Lower leg skin (tissue), 3 donors: ENCODE data around the gene SPDYE1.
"Not testable (repeated sequence)": the region's sequence is repeated elsewhere in the genome, so short reads cannot be mapped to it uniquely, and the experiment has no call there.

ENCODE experiments used
- POLR2A ChIP-seq, 2 donors: fragments of 450-650 bp; IDR thresholded peaks; one replicate each; pipeline ENCODE4 v1.6.1; 2016 to 2017; ENCODE audit warnings: antibody characterized with exemption in 2 of 2, mild to moderate bottlenecking in 1 of 2, moderate library complexity in 1 of 2
- TF ChIP-seq, protein P1 (sequence below), 3 donors: fragments of 450-650 bp; IDR thresholded peaks; one replicate each; pipeline ENCODE4 v1.5.1; 2016; ENCODE audit warnings: antibody characterized with exemption in 3 of 3, mild to moderate bottlenecking in 3 of 3, moderate library complexity in 2 of 3

DNA sequence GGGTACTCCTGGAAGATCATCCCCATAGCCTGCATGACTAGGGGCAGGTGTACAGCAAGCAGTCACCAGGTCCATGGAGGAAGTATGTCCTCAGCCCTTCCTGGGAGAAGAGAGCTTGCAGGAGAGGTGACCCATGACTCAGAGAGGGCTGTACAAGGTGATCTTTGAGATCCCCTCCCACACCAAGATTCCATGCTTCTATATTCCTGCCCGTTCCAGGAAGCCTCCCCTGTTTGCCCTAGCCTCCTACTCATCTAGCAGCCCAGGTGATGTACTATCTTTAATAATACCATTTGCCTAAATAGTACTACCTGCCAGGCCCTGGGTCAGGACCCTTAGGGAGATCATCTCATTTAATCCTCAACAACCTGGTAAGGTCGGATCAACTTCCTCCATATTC lies 40.3 kb downstream of the SPDYE1 start:
- TF ChIP-seq, protein P1, sequence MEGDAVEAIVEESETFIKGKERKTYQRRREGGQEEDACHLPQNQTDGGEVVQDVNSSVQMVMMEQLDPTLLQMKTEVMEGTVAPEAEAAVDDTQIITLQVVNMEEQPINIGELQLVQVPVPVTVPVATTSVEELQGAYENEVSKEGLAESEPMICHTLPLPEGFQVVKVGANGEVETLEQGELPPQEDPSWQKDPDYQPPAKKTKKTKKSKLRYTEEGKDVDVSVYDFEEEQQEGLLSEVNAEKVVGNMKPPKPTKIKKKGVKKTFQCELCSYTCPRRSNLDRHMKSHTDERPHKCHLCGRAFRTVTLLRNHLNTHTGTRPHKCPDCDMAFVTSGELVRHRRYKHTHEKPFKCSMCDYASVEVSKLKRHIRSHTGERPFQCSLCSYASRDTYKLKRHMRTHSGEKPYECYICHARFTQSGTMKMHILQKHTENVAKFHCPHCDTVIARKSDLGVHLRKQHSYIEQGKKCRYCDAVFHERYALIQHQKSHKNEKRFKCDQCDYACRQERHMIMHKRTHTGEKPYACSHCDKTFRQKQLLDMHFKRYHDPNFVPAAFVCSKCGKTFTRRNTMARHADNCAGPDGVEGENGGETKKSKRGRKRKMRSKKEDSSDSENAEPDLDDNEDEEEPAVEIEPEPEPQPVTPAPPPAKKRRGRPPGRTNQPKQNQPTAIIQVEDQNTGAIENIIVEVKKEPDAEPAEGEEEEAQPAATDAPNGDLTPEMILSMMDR (IDR thresholded peaks at IDR 0.05): not testable (repeated sequence)
- not testable (repeated sequence) for TF ChIP-seq POLR2A (IDR thresholded peaks at IDR 0.05)
